Lower leg skin (tissue), 4 donors: ENCODE results near the gene RPLP2. TPM values are rescaled to one million over a fixed set of nuclear protein-coding genes. Genes with fewer than 3 reads are reported as not detected.

Source experiments
- DNase-seq, 2 donors: peaks; one replicate each; pipeline ENCODE4 v3.0.0-alpha.2; 2019; ENCODE audit warnings: low spot score in 2 of 2
- H3K4me3 ChIP-seq: fragments of 200-600 bp; sonication (generic); 2 replicates; pipeline ENCODE4 v1.5.1; 2017; ENCODE audit warnings: mild to moderate bottlenecking, low read depth; ENCODE audit not compliant: poor library complexity, severe bottlenecking
- POLR2A ChIP-seq, 2 donors: fragments of 450-650 bp; IDR thresholded peaks; one replicate each; pipeline ENCODE4 v1.6.1; 2016 to 2017; ENCODE audit warnings: antibody characterized with exemption in 2 of 2, mild to moderate bottlenecking in 1 of 2, moderate library complexity in 1 of 2
- whole genome bisulfite sequencing, 2 donors: methylation state at CpG; one replicate each; pipeline ENCODE4 v1.1.5; 2018; 5-methylcytosine and 5-hydroxymethylcytosine counted together
- intact Hi-C: fragments of 100-400 bp; cut with DNase I; formaldehyde crosslinking; loops from one replicate; pipeline ENCODE4 v1.15.0; 2023; ENCODE audit warnings: low total_unique reads
- total RNA-seq, 4 donors: library from RNA; depleted of rRNA; stranded (reverse); fragments of >200 nt; gene quantifications; one replicate each; pipeline ENCODE4 v1.1.0, GENCODE V29; 2016
- TF ChIP-seq, protein P1 (sequence below), 3 donors: fragments of 450-650 bp; IDR thresholded peaks; one replicate each; pipeline ENCODE4 v1.5.1; 2016; ENCODE audit warnings: antibody characterized with exemption in 3 of 3, mild to moderate bottlenecking in 3 of 3, moderate library complexity in 2 of 3

Gene RPLP2
- total RNA-seq, 4 donors from 2014 or later = 479 to 1,471 (median 745) TPM

DNA sequence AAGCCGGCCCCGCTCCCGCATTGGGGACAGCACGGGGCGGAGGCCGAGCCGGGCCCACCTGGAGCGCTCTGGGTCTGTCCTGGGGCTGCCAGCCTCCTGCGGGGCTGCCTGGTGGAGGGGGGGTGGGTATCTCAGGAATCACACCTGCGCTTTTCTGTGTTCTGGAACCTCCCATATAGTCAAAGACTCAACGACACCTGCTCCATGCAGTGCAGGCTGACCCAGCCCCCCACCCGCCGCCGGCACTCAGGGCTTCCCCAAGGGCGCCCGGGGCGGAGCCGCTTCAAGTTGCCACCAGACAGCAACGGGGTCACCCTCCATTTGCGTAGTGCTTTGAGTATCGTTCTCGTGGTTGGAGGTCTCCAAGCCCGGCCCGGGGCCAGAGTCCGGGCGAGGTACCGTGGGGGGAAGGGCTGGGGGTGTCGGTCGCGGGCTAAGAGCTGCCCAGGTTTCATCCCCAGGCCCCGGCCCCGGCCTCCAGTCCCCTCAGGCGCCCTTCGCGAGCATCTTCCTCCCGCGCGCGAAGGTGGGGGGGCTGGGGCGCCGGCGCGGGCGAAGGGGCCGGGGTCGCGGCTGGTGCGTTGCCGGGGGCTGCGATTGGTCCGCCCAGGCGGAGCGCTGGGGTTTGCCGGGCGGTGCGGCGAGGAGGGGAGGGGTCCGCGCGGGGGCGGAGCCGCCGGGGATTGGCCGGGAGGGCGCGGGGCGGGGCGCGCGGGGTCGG lies 39.5 kb downstream of the RPLP2 start:
- TF ChIP-seq, protein P1, sequence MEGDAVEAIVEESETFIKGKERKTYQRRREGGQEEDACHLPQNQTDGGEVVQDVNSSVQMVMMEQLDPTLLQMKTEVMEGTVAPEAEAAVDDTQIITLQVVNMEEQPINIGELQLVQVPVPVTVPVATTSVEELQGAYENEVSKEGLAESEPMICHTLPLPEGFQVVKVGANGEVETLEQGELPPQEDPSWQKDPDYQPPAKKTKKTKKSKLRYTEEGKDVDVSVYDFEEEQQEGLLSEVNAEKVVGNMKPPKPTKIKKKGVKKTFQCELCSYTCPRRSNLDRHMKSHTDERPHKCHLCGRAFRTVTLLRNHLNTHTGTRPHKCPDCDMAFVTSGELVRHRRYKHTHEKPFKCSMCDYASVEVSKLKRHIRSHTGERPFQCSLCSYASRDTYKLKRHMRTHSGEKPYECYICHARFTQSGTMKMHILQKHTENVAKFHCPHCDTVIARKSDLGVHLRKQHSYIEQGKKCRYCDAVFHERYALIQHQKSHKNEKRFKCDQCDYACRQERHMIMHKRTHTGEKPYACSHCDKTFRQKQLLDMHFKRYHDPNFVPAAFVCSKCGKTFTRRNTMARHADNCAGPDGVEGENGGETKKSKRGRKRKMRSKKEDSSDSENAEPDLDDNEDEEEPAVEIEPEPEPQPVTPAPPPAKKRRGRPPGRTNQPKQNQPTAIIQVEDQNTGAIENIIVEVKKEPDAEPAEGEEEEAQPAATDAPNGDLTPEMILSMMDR (IDR thresholded peaks at IDR 0.05) = no peak
- no peak for TF ChIP-seq POLR2A (IDR thresholded peaks at IDR 0.05)
- 22 to 43% methylated on average over 11 to 54 of the region's 71 CpGs for WGBS, 2 donors
- intact Hi-C loops = no loop called here
- no peak overlapping the region for H3K4me3 ChIP-seq
- DNase-seq = no peak

- H3K4me3 ChIP-seq = no peak overlapping the region
- intact Hi-C loops = no loop called here
- TF ChIP-seq, protein P1 (IDR thresholded peaks at IDR 0.05) = no peak
- TF ChIP-seq POLR2A (IDR thresholded peaks at IDR 0.05) = no peak
- 62 to 65% methylated on average over 59 to 74 of the region's 97 CpGs for WGBS, 2 donors
- DNase-seq = no peak
Measured at GRCh38 chr11:849951-850774, 40.4 kb downstream of the RPLP2 start.

DNA sequence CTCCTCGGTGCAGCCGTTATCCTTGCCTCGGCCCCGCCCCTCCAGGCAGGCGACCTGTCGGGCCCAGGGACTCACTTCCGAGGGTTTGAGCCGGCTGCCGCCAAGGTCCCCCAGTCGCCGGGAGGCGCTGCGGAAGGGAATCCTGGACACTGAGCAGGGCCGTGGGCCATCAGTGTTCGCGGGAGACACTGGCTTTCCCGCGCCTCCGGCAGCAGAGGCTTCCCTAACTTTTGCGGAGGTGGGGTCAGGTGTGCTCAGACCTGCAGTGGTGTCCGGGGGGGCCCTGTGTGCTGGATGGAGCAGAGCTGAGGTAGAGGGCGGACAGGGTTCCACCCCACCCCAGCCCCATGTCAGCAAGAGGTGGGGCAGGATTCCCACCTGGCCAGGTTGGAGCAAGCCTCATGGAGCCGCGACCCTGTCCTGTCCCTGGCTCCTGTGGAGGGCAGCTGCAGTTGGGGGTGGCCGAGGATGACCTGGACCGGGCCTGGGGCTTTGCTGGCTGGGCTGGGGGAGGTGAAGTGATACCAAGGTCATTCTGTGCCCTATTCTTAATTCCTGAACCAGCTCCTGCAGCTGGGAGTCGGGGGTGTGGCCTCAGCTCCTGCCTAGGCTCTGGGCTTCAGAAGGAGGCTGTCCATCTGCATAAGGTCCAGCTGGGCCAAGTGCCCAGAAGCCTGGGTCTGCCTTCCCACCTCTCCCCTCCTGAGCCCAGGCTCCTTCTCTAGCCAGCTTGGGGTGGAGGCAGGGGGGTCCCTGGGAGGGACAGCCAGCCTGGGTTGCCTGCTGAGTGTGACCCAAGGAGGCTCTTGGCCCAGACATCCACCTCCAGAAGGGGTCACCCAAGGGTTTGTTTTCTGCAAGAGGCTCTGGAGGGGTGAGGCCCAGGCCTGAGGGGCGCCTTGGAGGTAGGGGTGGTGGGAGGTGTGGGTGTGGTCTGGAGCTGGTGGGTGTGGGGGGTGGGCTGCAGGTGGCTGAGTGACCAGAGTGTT lies 41.3 kb downstream of the RPLP2 start:
- no peak for DNase-seq
- 74 to 85% methylated on average over 23 to 27 of the region's 28 CpGs for WGBS, 2 donors
- TF ChIP-seq, protein P1 (IDR thresholded peaks at IDR 0.05) = no peak
- no peak for TF ChIP-seq POLR2A (IDR thresholded peaks at IDR 0.05)
- H3K4me3 ChIP-seq = no peak overlapping the region
- intact Hi-C loops = no loop called here

DNA sequence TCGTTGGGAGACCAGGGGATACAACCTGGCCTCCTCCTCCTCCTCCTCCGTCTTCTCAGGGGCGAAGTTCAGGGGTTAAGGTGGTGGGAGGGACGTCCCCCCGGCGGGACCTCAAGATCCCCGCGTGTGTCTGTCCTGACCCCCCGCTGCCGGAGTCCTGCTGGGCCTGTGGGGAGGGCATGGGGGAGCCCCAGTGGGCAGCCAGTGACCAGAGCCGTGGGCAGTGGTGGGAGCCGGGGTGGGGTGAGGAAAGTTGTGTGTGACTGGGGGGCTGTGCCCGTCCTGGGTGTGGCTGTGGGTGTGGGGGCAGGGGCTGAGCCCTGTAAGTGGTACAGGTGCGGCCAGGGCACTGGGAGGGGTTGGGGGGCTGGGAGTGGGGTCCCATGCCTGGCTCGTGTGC lies 43.0 kb downstream of the RPLP2 start:
- intact Hi-C loops = no loop called here
- DNase-seq = no peak
- TF ChIP-seq POLR2A (IDR thresholded peaks at IDR 0.05) = no peak
- TF ChIP-seq, protein P1 (IDR thresholded peaks at IDR 0.05) = no peak
- H3K4me3 ChIP-seq = no peak overlapping the region
- WGBS, 2 donors = 85 to 91% methylated on average over 13 to 15 of the region's 15 CpGs

- H3K4me3 ChIP-seq = no peak overlapping the region
- no peak for DNase-seq
- 90 to 94% methylated on average over 21 to 27 of the region's 27 CpGs for WGBS, 2 donors
- TF ChIP-seq, protein P1 (IDR thresholded peaks at IDR 0.05) = no peak
- no peak for TF ChIP-seq POLR2A (IDR thresholded peaks at IDR 0.05)
- intact Hi-C loops = no loop called here
Measured at GRCh38 chr11:853682-854448, 44.1 kb downstream of the RPLP2 start.
